A549 (cell line): Measurements from ENCODE around the gene PXDN. TPM values are rescaled to one million over a fixed set of nuclear protein-coding genes. Genes with fewer than 3 reads are reported as not detected.

Source experiments
- ATAC-seq, 2 experiments: fragments of 200-7000 bp in 1 of 2; fragments of >200 bp in 1 of 2; cut with Nextera tagmentation in 1 of 2; cut with Tn5 transposase in 1 of 2; 3 replicates each; pipeline versions ENCODE4 v1.8.0 to v1.9.1; 2018 to 2020; ENCODE audit warnings: mild to moderate bottlenecking in 1 of 2, moderate library complexity in 1 of 2
- CTCF ChIA-PET: fragments of 300-600 bp; sonication (Branson Sonifier 250); formaldehyde crosslinking; extraction: SDS; loops from one replicate; lab custom pipeline; 2021; ENCODE audit warnings: antibody characterized with exemption, inconsistent platforms; lab: Yijun Ruan, JAX
- POLR2A ChIA-PET: fragments of 350-600 bp; formaldehyde crosslinking; extraction: SDS; loops from one replicate; lab custom pipeline; 2021; ENCODE audit warnings: antibody characterized with exemption, inconsistent platforms; lab: Yijun Ruan, JAX
- DNase-seq, 2 experiments: peaks; one replicate each; pipeline versions ENCODE4 v3.0.0 to v3.0.0-alpha.2; 2011 to 2016; ENCODE audit warnings: low read depth in 1 of 2, low spot score in 1 of 2
- FAIRE-seq: peaks from 2 replicates; lab custom pipeline; 2011; peaks lifted over from hg19 to GRCh38; lab: Jason Lieb, UNC
- H3K27ac ChIP-seq, 2 experiments: fragments of >200 bp; sonication (Bioruptor Twin); formaldehyde crosslinking; 3 replicates each; pipeline ENCODE4 v1.5.1; 2016 to 2017
- H3K4me1 ChIP-seq: fragments of >200 bp; sonication (Bioruptor Twin); formaldehyde crosslinking; 3 replicates; pipeline ENCODE4 v1.6.1; 2016
- H3K4me2 ChIP-seq: fragments of >200 bp; sonication (Bioruptor Twin); formaldehyde crosslinking; 3 replicates; pipeline ENCODE4 v1.6.1; 2016
- H3K4me3 ChIP-seq: fragments of >200 bp; sonication (Bioruptor Twin); formaldehyde crosslinking; 3 replicates; pipeline ENCODE4 v1.5.1; 2016
- H3K9me3 ChIP-seq: fragments of >200 bp; sonication (Bioruptor Twin); formaldehyde crosslinking; 3 replicates; pipeline ENCODE4 v1.6.1; 2016
- CBX2 ChIP-seq: fragments of 200-600 bp; sonication (generic); IDR thresholded peaks from 2 replicates; pipeline ENCODE4 v1.6.1; 2016; ENCODE audit warnings: low read depth, mild to moderate bottlenecking, borderline replicate concordance
- CBX8 ChIP-seq: fragments of 200-600 bp; sonication (generic); IDR thresholded peaks from 2 replicates; pipeline ENCODE4 v1.6.1; 2016
- CEBPB ChIP-seq, 2 experiments: fragments of >200 bp in 1 of 2; sonication (Bioruptor Twin) in 1 of 2; formaldehyde crosslinking in 1 of 2; IDR thresholded peaks; 2 replicates each; pipeline ENCODE4 v1.6.1; 2012 to 2016
- CHD2 ChIP-seq: fragments of 150-350 bp; IDR thresholded peaks from 2 replicates; pipeline ENCODE4 v1.6.1; 2014; ENCODE audit warnings: low read length; ENCODE audit not compliant: partially characterized antibody
- EHMT2 ChIP-seq: fragments of 200-600 bp; sonication (generic); IDR thresholded peaks from 2 replicates; pipeline ENCODE4 v1.6.1; 2016; ENCODE audit warnings: antibody characterized with exemption, low read depth, mild to moderate bottlenecking, moderate library complexity
- HDAC2 ChIP-seq: fragments of 200-600 bp; sonication (generic); IDR thresholded peaks from 2 replicates; pipeline ENCODE4 v1.6.1; 2016
- HEYL ChIP-seq: fragments of 250-450 bp; sonication (Bioruptor Pico); IDR thresholded peaks from 2 replicates; pipeline ENCODE4 v1.8.0; 2021; ENCODE audit warnings: mild to moderate bottlenecking, moderate library complexity
- HOXB5 ChIP-seq: fragments of 250-450 bp; sonication (Bioruptor Pico); IDR thresholded peaks from 2 replicates; pipeline ENCODE4 v1.5.0; 2020; ENCODE audit warnings: mild to moderate bottlenecking, moderate library complexity
- JUN ChIP-seq, 2 experiments: fragments of >200 bp; sonication (Bioruptor Twin); formaldehyde crosslinking; IDR thresholded peaks; 2 replicates in 1 of 2; 3 replicates in 1 of 2; pipeline ENCODE4 v1.6.1; 2016 to 2017
- JUNB ChIP-seq: fragments of >200 bp; sonication (Bioruptor Twin); formaldehyde crosslinking; IDR thresholded peaks from 2 replicates; pipeline ENCODE4 v1.6.1; 2016
- KDM5A ChIP-seq: fragments of 200-600 bp; sonication (generic); IDR thresholded peaks from 2 replicates; pipeline ENCODE4 v1.6.1; 2016; ENCODE audit warnings: antibody characterized with exemption, mild to moderate bottlenecking
- MAZ ChIP-seq: fragments of 150-350 bp; IDR thresholded peaks from 2 replicates; pipeline ENCODE4 v1.6.1; 2014; ENCODE audit warnings: antibody characterized with exemption, low read depth, low read length, borderline replicate concordance
- MYC ChIP-seq: IDR thresholded peaks from 2 replicates; pipeline ENCODE4 v1.6.1; 2012; ENCODE audit warnings: mild to moderate bottlenecking, inconsistent platforms, low read length, improper control_type of control experiment, borderline replicate concordance
- NPAS2 ChIP-seq: fragments of 250-450 bp; sonication (Bioruptor Pico); IDR thresholded peaks from 2 replicates; pipeline ENCODE4 v1.8.0; 2022; ENCODE audit warnings: mild to moderate bottlenecking, moderate library complexity, borderline replicate concordance
- NR3C1 ChIP-seq: fragments of >200 bp; sonication (Bioruptor Twin); formaldehyde crosslinking; IDR thresholded peaks from 3 replicates; pipeline ENCODE4 v1.6.1; 2017
- POLR2AphosphoS2 ChIP-seq: conservative IDR thresholded peaks from 2 replicates; pipeline ENCODE4 v1.6.1; 2012; ENCODE audit warnings: low read length, improper control_type of control experiment, inconsistent platforms
- RAD21 ChIP-seq, 2 experiments: fragments of >200 bp in 1 of 2; sonication (Bioruptor Twin) in 1 of 2; formaldehyde crosslinking in 1 of 2; IDR thresholded peaks in 1 of 2; conservative IDR thresholded peaks in 1 of 2; 2 replicates in 1 of 2; 3 replicates in 1 of 2; pipeline ENCODE4 v1.6.1; 2012 to 2018; ENCODE audit warnings: inconsistent platforms in 1 of 2
- RFX5 ChIP-seq: fragments of 450-650 bp; IDR thresholded peaks from 2 replicates; pipeline ENCODE4 v1.7.1; 2014; ENCODE audit warnings: antibody characterized with exemption, mild to moderate bottlenecking, moderate library complexity
- TFCP2L1 ChIP-seq: fragments of 250-450 bp; sonication (Bioruptor Pico); IDR thresholded peaks from 2 replicates; pipeline ENCODE4 v1.5.0; 2021; ENCODE audit warnings: mild to moderate bottlenecking
- ZC3H11A ChIP-seq: fragments of 450-650 bp; IDR thresholded peaks from 2 replicates; pipeline ENCODE4 v1.6.1; 2014; ENCODE audit warnings: antibody characterized with exemption, mild to moderate bottlenecking
- ZFP36 ChIP-seq: fragments of 450-650 bp; IDR thresholded peaks from 2 replicates; pipeline ENCODE4 v1.6.1; 2014; ENCODE audit warnings: borderline replicate concordance; ENCODE audit not compliant: partially characterized antibody
- ZSCAN20 ChIP-seq: fragments of 250-450 bp; sonication (Bioruptor Pico); IDR thresholded peaks from 2 replicates; pipeline ENCODE4 v1.8.0; 2022; ENCODE audit warnings: mild to moderate bottlenecking, moderate library complexity
- WGBS: methylation state at CpG from one replicate; pipeline ENCODE4 v1.1.6; 2017; ENCODE audit errors: missing lambda C conversion rate; 5-methylcytosine and 5-hydroxymethylcytosine counted together
- polyA plus RNA-seq, 4 experiments: library from polyadenylated mRNA; depleted of rRNA in 3 of 4; stranded (reverse); fragments of >200 nt; fragmentation: RNase III in 1 of 4; extraction: RNeasy Plus Mini Kit Qiagen cat#74134 plus additional on column Dnase treatment in 1 of 4; gene quantifications; 2 replicates in 3 of 4; 3 replicates in 1 of 4; pipeline ENCODE4 v1.2.3, GENCODE V29; 2011 to 2017
- TF ChIP-seq, protein P1 (sequence below): fragments of >200 bp; sonication (Bioruptor Twin); formaldehyde crosslinking; IDR thresholded peaks from 3 replicates; pipeline ENCODE4 v1.6.1; 2016
- TF ChIP-seq, protein P2 (sequence below): fragments of 150-350 bp; IDR thresholded peaks from 2 replicates; pipeline ENCODE4 v1.6.1; 2014; ENCODE audit warnings: low read depth, mild to moderate bottlenecking, low read length
- TF ChIP-seq, protein P3 (sequence below): IDR thresholded peaks from 2 replicates; pipeline ENCODE4 v1.6.1; 2012
- TF ChIP-seq, protein P4 (sequence below): IDR thresholded peaks from 2 replicates; pipeline ENCODE4 v1.6.1; 2012

PXDN gene
- polyA plus RNA-seq, 2 of the 4 experiments (the other 2 are of a cell fraction) = 3.7 to 7.3 TPM

- Histone ChIP-seq H3K4me2 (no peak overlapping the region), H3K4me1 (peaks cover 5% of the 10 kb centered on the region; the same call in 1 of the 3 replicates), H3K27ac (no peak overlapping the region), H3K4me3 (no peak overlapping the region), H3K9me3 (no peaks in the 10 kb centered on the region)
- WGBS = 49% methylated on average over 12 of the region's 20 CpGs
- ChIA-PET CTCF (interaction anchor here (1.4 to 2.2 kb wide), 2 partner anchors 69 to 88 kb away, joined by 4 to 7 read pairs; no protein-coding TSS in a partner anchor), POLR2A (no interaction called here)
- FAIRE-seq (no peak), ATAC-seq (peak in 1 of 2 experiments; percentile 26; a peak in 2 of 6 replicates), DNase-seq (no peak)
- TF ChIP-seq HDAC2 (no peak), EHMT2 (no peak), RAD21 (conservative IDR thresholded peaks at IDR 0.05 in 1 of 2, IDR thresholded peaks at IDR 0.05 in 1 of 2) (no peak), RFX5 (no peak), CHD2 (no peak), HEYL (CRISPR knock-in tag) (no peak)
Measured at GRCh38 chr2:1681323-1682180, 62.8 kb downstream of the PXDN start.

GRCh38 chr2:1681017-1681318 is 63.3 kb downstream of the PXDN start:
- ChIA-PET POLR2A (no interaction called here), CTCF (interaction anchor here (2.2 kb wide), 1 partner anchor 70 kb away, joined by 7 read pairs; no protein-coding TSS in a partner anchor)
- Histone ChIP-seq H3K27ac (no peak overlapping the region), H3K4me1 (peaks cover 8% of the 10 kb centered on the region), H3K9me3 (no peaks in the 10 kb centered on the region), H3K4me3 (no peak overlapping the region), H3K4me2 (no peak overlapping the region)
- FAIRE-seq (no peak), ATAC-seq (no peak), DNase-seq (no peak)
- 74% methylated on average over 3 of the region's 3 CpGs for WGBS
- no peak for TF ChIP-seq ZFP36
- TF ChIP-seq KDM5A = no peak
- TF ChIP-seq, protein P1, sequence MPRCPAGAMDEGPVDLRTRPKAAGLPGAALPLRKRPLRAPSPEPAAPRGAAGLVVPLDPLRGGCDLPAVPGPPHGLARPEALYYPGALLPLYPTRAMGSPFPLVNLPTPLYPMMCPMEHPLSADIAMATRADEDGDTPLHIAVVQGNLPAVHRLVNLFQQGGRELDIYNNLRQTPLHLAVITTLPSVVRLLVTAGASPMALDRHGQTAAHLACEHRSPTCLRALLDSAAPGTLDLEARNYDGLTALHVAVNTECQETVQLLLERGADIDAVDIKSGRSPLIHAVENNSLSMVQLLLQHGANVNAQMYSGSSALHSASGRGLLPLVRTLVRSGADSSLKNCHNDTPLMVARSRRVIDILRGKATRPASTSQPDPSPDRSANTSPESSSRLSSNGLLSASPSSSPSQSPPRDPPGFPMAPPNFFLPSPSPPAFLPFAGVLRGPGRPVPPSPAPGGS = no peak
- TF ChIP-seq, protein P2, sequence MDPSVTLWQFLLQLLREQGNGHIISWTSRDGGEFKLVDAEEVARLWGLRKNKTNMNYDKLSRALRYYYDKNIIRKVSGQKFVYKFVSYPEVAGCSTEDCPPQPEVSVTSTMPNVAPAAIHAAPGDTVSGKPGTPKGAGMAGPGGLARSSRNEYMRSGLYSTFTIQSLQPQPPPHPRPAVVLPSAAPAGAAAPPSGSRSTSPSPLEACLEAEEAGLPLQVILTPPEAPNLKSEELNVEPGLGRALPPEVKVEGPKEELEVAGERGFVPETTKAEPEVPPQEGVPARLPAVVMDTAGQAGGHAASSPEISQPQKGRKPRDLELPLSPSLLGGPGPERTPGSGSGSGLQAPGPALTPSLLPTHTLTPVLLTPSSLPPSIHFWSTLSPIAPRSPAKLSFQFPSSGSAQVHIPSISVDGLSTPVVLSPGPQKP = no peak
- no peak for TF ChIP-seq JUN (IDR thresholded peaks at IDR 0.05)
- no peak for TF ChIP-seq ZC3H11A
- TF ChIP-seq ZSCAN20 (CRISPR knock-in tag) = no peak

GRCh38 chr2:1680222-1681016 is 63.9 kb downstream of the PXDN start:
- TF ChIP-seq, protein P1 = no peak
- TF ChIP-seq TFCP2L1 = no peak
- no peak for TF ChIP-seq MYC
- TF ChIP-seq NR3C1 = no peak
- TF ChIP-seq, protein P3, sequence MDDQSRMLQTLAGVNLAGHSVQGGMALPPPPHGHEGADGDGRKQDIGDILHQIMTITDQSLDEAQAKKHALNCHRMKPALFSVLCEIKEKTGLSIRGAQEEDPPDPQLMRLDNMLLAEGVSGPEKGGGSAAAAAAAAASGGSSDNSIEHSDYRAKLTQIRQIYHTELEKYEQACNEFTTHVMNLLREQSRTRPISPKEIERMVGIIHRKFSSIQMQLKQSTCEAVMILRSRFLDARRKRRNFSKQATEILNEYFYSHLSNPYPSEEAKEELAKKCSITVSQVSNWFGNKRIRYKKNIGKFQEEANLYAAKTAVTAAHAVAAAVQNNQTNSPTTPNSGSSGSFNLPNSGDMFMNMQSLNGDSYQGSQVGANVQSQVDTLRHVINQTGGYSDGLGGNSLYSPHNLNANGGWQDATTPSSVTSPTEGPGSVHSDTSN = no peak
- no peak for TF ChIP-seq ZC3H11A
- TF ChIP-seq CBX8 = no peak
- TF ChIP-seq, protein P4, sequence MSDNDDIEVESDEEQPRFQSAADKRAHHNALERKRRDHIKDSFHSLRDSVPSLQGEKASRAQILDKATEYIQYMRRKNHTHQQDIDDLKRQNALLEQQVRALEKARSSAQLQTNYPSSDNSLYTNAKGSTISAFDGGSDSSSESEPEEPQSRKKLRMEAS = no peak
- TF ChIP-seq CEBPB (IDR thresholded peaks at IDR 0.05) = no peak
- no peak for TF ChIP-seq HOXB5 (CRISPR knock-in tag)
- TF ChIP-seq NPAS2 (CRISPR knock-in tag) = no peak
- TF ChIP-seq JUNB = no peak
- TF ChIP-seq ZFP36 = no peak
- no peak for TF ChIP-seq POLR2AphosphoS2
- no peak for TF ChIP-seq KDM5A
- no peak for TF ChIP-seq ZSCAN20 (CRISPR knock-in tag)
- no peak for TF ChIP-seq RFX5
- TF ChIP-seq CBX2 = no peak
- TF ChIP-seq MAZ = no peak
- Histone ChIP-seq H3K27ac (no peak overlapping the region), H3K4me2 (no peak overlapping the region), H3K4me3 (no peak overlapping the region), H3K9me3 (no peaks in the 10 kb centered on the region), H3K4me1 (peaks cover 10% of the 10 kb centered on the region)
- POLR2A ChIA-PET = no interaction called here
- CTCF ChIA-PET = interaction anchor here (2.2 kb wide), 1 partner anchor 70 kb away, joined by 7 read pairs; no protein-coding TSS in a partner anchor
- ATAC-seq (no peak), DNase-seq (no peak), FAIRE-seq (no peak)
- WGBS = 80% methylated on average over 32 of the region's 33 CpGs
